CD4-positive, alpha-beta T cell treated with Interleukin-15 for 4 hours (primary cell): Measurements from ENCODE around the gene CNGB1.
A peak's percentile ranks its signal among the peaks of the same experiment; 100 is the strongest.
"Not testable (repeated sequence)": the region's sequence is repeated elsewhere in the genome, so short reads cannot be mapped to it uniquely, and the experiment has no call there.

Experiments
- DNase-seq: peaks from one replicate; pipeline ENCODE4 v3.0.0-alpha.2; 2020; ENCODE audit warnings: low spot score

CNGB1 gene

DNA sequence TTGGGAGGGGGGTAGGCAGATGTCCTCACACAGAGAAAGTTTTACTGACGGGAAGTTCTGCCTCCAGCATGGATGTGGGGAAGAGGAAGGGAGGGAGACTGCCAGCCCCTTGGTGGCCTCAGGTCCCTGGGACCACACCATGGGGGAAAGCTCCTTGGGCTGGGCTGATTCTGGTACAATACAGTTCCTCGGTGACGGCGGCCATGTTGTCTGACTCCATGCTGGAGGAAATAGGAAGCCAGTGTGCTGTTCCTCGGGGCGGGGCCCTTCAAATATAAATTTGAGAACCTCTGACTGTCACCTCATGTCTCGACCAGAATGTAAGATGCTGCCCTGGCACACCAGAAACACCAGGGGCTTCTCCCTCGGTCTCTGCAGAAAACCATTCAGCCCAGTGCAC is 66.8 kb downstream of the CNGB1 start:
- no peak for DNase-seq

DNA sequence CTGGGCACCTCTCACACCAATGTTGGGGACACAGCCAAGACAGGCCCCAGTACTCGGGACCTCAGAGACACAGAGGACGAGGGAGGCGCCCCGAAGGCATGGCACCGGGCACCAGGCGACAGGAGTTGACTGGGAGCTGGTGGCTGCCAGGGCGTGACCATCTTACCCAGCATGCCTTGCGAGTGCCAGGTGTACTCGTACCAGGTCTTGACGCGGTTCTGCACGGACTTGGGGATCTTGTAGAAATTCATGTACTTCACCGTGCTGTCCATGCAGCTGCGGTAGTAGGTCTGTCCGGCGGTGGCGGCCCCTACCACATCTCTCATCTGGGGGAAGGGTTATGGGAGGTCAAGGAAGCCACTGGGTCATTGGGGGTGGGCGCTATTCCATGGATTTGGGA is 67.3 kb downstream of the CNGB1 start:
- DNase-seq: no peak

DNA sequence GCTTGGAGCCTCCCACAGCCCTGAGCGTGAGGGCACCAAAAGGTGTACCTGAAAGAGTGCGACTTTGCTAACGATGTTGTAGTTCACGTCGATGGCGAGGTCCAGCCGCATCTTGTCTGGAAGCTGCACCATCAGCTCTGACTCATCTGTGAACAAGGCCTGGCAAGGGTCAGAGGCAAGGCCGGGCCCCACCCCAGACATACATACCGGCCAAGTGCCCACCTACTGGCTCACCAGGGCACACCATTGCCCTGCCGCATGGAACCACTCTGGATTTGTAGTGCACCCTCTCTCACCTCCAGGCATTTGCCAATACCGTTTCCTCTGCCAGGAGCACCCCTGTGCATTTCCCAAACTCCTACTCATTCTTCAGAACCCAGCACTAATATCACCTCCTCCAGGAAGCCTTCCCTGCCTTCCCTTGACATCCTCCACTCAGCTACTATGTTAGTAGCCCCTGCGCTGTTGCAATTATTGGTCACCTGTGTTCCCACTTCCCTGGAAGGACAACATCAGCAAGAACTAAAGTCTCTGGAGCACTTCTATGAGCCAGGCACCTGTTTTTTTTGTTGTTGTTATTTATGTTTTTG is 69.4 kb downstream of the CNGB1 start:
- DNase-seq: no peak

DNA sequence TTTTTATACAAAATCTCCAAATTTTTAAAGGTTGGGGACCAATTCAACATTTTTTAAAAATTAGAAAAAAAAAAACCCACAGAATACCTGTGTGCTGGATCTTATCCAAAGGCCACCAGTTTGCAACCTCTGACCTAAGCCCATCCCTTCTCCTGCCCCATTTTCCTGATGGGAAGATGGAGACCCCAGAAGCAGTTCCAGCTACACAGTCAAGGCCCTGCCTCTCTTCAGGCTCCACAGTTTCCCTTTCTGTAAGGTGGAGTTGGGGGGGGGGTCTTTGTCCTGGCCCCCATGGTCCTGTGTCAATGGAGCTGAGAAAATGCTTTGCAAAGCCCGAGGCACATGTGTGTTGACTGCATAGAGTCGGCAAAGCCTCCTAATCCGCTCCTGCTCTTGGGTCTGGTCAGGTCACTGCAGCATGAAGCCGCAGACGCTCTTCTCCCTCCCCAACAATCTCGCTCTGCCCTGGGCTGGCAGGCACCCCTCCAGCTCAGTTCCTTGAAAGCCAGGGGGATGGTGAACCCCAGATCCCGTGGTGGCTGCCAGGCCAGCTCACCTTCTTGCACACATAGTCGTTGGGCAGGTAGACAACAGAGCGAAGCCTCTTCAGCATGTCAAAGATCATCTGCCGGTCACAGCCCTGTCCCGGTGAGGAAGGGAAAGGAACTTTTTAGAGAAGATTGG is 70.0 kb downstream of the CNGB1 start:
- no peak for DNase-seq

DNA sequence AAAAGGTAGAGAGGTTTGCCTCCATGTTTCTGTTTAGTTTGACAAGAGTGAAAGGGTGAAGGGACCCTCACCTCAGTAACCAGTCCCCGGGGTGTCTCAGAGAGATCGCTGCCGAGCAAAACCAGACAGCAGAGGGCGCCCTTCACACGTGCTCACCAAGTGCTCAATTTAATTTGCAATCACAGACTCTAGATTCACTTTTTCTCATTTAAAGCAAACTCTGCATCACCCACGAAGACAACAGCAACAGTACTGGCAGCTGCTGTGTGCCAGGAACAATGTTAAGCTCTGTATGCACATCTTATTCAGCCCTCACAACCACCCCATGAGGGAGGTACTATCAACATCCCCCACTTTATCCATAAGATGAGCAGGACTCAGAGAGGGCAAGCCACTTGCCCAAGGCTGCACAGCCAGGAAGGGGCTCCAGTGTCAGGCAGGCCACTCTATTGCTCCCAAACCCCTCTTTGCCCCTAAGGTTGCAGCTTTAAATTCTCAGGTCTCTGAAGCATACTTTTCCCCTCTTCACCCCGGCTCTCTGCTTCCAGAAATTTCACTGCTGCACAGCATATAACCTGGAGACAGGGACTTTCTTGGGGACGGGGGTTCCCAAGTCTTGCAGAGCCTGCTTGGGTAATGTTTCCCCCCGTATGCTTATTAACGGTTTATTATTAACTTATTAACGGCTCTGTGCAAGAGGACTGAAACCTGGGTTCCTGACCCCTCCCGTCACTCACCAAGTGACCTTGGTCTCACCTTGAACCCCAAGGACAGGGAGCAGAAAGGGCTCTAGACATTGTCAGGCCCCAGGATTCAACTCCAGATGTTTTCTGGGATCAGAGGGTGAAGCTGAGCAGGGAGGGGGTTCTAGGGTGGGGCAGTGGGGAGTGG is 70.9 kb downstream of the CNGB1 start:
- DNase-seq: peak; percentile 79

DNA sequence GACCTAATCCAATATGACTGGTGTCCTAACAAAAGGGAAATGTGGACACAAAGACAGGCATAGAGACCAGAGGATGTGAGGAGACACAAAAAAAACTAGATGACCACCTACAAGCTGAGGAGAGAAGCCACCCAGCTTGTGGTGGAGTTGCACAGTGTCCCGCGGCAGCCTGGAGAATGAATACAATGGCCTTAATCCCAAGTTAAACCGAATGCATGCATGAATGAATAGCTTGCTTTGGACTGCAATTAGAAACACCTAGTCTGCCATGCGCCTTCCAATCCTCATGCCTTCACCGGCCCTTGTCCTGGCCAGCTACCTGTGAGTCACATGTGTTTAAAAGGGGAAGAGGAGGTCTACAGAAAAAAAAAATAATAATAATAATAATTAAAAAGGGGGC is 72.0 kb downstream of the CNGB1 start:
- DNase-seq: no peak

DNA sequence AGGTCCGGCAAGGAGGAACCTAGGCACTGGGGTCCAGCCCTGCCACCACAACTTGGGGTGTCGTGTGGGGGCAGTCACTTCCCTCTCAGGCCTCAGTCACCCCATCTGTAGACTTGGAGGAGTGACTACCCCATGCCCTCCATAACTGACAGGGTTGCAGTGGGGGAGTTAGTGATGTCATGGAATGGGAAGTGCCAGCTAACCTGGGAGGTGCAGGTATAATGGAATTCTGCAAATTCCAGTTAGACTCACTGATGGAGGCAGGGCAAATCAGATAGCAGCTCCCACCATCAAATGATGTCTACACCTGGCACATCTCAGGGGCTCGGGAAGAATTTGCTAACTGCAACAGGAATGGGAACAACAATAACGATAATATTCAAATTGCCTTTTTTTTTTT is 72.9 kb downstream of the CNGB1 start:
- DNase-seq: no peak

DNA sequence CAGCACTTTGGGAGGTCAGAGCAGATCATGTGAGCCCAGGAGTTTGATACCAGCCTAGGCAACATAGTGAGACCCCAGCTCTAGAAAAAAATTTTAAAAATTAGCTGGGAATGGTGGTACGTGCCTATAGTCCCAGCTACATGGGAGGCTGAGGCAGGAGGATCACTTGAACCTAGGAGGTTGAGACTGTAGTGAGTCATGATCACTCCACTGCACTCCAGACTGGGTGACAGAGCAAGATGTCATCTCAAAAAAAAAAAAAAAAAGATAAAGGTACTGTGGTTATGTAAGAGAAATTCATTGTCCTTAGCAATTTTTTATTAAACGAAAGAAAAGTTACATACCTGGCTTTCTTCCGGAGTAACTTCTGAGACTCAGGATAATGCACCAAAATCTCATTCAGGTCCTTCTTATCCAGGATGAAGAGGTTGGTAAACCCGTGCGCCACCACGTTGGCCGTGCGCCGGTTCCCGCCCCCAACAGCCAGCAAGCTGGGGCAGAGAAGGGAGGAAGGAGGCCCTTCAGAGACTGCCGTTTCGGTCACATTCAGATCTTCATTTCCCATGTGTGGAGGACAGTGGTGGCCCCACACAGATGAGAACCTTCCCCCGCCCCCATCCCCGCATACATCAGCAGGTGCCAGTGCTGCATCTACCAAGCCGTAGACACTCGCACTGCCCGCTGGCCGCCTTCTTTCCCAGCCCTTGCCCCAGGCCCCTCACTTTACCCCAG is 73.7 kb downstream of the CNGB1 start:
- no peak for DNase-seq

DNA sequence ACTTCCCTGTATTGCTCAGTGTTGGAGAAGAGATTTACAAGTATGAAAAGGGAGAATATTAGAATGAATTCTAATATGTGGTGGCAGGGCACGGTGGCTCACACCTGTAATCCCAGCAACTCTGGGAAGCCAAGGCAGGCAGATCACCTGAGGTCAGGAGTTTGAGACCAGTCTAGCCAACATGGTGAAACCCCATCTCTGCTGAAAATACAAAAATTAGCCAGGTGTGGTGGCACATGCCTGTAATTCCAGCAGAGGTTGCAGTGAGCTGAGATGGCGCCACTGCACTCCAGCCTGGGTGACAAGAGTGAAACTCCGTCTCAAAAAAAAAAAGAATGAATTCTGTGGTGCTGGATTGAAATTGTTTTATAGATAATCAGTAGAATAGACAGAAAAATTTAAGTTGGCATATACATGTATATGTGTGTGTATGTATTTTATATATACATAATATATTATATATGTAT is 75.8 kb downstream of the CNGB1 start:
- DNase-seq: not testable (repeated sequence)

DNA sequence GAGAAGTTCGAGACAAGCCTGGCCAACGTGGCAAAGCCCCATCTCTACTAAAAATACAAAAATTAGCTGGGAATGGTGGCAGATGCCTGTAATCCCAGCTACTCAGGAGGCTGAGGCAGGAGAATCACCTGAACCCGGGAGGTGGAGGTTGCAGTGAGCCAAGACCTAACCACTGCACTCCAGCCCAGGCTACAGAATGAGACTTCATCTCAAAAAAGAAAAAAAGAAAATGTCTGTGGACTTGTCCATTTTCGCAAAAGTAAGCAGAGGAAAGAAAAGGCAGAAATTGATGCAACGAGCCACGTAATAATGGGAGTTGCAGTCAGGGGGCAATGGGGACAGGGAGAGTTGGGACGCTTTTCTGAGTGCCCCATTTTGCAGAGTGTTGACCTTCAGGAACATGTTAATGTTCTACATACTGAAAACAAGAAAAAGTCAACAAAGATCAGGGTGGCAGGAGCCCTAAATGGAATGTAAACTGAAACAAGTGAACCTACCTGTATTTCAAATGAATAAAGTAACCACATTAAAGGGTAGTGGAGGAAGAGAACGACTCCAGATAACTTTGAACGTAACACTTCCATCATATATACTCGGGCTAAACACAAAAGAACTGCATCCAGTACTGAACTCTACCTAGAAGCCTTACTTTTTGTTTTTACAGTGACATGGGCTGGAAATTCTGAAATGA is 76.4 kb downstream of the CNGB1 start:
- DNase-seq: no peak

DNA sequence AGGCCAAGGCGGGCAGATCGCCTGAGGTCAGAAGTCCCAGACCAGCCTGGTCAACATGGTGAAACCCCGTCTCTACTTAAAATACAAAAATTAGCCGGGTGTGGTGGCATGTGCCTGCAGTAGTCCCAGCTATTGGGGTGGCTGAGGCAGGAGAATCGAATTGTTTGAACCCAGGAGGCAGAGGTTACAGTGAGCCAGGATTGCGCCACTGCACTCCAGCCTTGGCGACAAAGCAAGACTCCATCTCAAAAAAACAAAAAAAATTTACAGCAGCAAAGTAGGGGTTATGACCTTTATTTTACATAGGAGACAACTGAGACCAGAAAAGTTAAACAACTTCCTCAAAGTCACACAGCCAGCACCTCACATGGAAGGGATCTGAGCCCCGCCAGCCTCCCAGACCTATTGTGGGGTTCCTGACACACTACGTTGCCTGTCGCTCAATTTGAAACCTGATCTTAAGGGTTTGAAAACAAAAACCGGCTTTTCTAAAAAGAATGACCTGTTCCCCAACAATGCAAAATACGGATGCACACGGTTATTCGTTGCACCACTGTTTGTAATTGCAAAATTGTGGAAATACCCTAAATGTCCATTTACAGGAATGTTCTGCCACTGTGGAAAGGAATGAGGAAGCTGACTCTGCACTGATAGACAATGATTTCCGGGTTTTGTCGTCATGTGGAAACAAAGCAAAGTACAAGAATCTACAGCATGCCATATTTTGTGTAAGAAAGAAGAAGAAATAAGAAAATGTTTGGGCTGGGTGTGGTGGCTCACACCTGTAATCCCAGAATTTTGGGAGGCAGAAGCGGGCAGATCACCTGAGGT is 77.2 kb downstream of the CNGB1 start:
- DNase-seq: peak; percentile 4

DNA sequence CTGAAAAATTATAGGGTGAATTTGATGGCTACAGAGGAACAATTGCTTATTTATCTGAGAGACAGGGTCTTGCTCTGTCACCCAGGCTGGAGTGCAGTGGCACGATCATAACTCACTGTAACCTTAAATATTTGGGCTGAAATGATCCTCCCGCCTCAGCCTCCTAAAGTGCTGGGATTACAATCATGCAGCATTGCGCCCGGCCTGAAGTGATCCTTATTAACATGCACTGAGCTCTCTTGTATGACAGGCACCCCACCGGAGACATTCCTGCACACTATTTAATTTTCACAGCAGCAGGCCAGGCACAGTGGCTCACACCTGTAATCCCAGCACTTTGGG is 77.7 kb downstream of the CNGB1 start:
- no peak for DNase-seq

DNA sequence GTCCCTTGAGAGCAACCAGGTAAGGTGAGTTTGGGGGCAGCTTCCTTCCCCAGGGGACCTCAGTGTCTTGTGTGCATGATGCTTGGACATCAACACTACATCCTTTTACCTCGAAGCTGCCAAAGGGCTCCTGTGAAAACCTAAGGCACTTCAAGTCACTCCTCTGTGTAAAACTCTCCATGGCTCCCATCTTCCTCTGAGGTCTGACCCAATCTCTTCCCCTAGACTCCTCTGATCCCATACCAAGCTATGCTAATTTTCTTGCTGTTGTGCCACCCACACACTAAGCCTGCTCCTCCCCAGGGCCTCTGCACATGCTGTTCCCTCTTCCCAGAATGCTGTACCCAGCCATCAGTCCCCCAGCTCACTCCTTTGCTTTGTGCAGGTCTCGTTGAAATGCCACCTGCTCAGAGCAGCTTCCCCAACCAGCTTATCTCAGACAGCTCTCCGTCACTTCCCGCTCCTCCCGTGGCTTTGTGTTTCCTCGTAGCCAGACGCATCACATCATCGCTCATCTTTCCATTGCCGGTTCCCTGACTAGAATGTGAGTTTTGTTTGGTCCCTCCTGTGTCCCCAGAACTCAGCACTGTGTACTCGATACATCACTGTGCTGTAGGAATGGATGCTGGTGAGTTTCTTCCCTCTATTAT is 78.4 kb downstream of the CNGB1 start:
- DNase-seq: no peak

DNA sequence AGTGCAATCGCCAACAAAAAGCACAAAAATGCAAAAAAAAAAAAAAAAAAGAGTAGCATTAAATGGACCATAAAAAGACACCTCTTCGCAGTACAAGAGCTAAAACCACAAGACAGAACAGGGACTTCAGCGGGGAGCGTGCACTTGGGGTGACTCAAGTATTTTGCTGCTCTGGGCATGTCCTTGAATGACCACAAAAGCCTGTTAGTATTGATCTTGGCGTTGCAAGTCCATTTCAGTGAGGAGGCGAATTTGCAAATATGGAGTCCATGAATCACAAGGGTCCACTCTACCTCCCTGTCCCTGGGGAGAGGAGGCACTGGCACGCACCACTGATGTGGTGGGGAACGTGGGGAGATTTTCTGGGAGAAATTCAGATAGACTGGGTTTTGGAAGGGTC is 78.9 kb downstream of the CNGB1 start:
- DNase-seq: no peak

DNA sequence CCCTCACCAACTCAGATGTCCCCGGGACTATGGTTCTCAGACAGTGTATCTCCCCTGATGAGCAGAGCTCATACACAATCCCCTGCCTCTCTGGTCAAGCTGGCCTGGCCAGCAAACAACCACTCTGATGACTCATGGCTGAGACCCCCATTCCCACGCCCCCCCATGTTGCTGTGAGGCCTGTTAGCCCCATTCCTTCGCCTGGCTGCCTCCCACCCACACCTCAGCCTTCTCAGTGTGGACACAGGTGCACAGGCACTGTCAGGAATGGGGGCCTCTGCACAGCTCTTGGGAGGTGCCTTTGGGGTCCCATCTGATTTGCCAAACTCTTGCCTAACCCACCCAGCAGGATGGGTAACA is 80.2 kb downstream of the CNGB1 start:
- DNase-seq: no peak

DNA sequence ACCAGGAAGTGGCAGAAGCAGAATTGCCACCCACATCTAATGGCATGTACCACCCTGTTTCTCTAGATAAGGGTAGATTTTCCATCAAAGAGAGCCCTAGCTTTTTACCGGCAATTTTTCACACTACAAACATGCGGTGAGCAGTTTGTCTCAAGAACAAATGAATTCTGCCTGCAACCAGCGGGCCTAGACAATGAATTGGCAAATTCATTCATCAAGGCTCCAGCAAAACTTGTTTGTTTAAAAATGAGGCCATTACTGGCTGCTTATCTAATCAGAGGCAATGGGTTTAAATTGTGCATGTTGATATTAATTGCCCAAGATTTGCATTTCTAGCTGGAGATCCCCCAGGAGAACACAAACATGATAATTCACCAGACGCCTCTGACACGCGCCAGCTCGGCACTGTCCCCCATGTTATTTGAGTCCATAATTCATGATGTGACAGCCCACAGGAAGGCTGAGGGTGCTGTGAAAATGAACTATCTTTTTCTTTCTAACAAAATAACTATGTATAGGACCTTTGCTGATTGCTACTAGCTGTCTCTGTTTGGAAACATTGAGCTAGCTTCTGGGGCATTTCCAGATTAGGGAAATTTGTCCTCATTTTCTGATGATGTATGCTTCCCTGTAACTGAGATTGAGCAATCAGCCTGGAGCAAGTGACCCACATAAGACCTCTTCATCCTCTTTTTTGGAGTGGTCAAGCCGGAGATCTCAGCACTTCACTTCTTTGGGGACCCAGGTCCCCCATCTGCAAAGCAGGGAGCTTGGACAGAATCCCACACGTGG is 80.8 kb downstream of the CNGB1 start:
- no peak for DNase-seq

DNA sequence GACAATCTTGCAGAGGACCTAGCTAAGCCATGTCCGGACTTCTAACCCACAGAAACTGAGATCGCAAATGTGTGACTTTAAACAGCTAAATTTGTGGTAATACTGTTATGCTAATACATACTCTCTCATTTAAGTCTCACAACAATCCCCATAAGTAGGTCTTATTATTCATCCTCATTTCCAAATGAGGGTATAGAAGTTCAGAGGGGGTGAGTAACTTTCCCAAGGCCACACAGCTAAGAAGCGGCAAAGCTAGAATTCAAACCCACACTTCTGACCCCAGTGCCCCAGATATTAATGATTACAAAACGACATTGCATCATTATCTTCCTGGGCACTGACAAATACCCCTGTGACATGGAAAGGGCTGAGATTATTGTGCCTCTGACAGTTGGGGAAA is 81.4 kb downstream of the CNGB1 start:
- DNase-seq: no peak

DNA sequence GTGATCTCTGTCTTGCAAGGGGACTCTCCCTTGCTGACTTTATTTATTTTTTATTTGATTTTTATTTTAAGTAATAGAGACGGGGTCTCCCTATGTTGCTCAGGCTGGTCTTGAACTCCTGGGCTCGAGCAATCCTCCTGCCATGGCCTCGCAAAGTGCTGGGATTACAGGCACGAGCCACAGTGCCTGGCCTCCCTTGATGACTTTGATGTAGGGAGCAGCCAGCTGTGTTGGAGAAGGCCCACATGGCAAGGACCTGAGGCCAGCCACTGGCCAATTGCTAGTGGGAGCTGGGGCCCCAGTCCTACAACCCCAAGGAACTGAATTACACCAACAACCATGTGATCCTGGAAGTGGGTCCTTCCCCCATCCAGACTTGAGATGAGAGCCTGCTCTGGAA is 81.8 kb downstream of the CNGB1 start:
- DNase-seq: no peak

DNA sequence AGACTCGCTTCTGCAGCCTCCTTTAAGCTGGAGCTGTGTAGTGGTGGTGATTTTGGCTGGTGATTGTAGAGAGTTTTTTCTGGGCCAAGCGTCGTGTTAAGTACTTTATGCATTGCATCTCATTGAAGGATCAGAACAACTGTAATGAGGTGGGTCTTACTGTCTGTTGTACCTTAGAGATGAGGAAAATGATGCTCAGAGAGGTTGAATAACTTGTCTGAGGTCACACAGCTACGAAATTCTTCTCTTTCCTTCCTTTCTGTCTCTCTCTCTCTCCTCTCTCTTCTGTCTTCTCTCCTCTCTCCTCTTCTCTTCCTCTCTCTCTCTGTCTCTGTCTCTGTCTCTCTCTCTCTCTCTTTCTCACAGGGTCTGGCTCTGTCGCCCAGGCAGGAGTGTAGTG is 82.8 kb downstream of the CNGB1 start:
- no peak for DNase-seq

DNA sequence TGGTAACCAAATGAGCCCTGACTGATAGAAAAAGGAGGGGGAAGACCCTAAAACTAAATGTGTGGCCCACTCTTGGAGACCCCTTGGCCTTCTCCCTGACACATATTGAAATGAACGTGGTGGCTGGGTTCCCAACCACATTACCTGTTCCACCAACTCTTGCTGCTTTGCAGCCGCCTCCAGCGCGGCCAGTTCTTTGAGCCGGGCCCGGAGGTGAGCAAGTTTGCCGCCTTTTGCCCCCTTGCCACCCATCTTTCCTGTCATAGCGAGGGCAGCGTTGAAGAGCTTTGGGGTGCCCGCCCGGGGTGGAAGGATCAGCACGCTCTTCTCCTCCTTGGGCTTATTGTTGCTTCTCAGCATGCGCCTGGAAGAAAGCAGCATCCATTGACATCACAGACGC is 83.2 kb downstream of the CNGB1 start:
- no peak for DNase-seq
